Loucy (cell line): Measurements from ENCODE around the gene KDM3A.

Experiments
- CTCF ChIP-seq: fragments of 200-600 bp; sonication (generic); conservative IDR thresholded peaks from 2 replicates; pipeline ENCODE4 v1.5.1; 2014; ENCODE audit warnings: mild to moderate bottlenecking, antibody characterized with exemption, low read length
- EZH2phosphoT487 ChIP-seq: fragments of 200-600 bp; IDR thresholded peaks from 2 replicates; pipeline ENCODE4 v1.6.1; 2018; ENCODE audit warnings: antibody characterized with exemption, mild to moderate bottlenecking, moderate library complexity, borderline replicate concordance

GRCh38 chr2:86433137-86433536, 8.0 kb upstream of the KDM3A start:
- TF ChIP-seq CTCF (no peak), EZH2phosphoT487 (no peak)
